Lung (tissue), 12 donors: Measurements from ENCODE around the gene SNRK. TPM values are rescaled to one million over a fixed set of nuclear protein-coding genes. Genes with fewer than 3 reads are reported as not detected.

Experiments
- ATAC-seq: fragments of 200-7000 bp; cut with Tn5 transposase; one replicate; pipeline ENCODE4 v1.9.1; 2020; ENCODE audit warnings: moderate number of reproducible peaks; ENCODE audit not compliant: insufficient read depth, low FRiP score
- DNase-seq, 3 donors: peaks; one replicate each; pipeline ENCODE4 v3.0.0-alpha.2; 2013 to 2017
- H3K27ac ChIP-seq, 2 donors: one replicate each; pipeline ENCODE4 v1.5.1; 2013; ENCODE audit warnings: mild to moderate bottlenecking in 2 of 2, moderate library complexity in 2 of 2, control low read depth in 1 of 2, inconsistent platforms in 1 of 2, low read depth in 1 of 2, low read length in 1 of 2
- H3K27me3 ChIP-seq, 3 donors: one replicate each; pipeline ENCODE4 v1.5.1; 2013; ENCODE audit warnings: low read length in 2 of 3; ENCODE audit not compliant: control insufficient read depth in 3 of 3, insufficient read depth in 3 of 3
- H3K36me3 ChIP-seq, 4 donors: one replicate each; pipeline ENCODE4 v1.5.1; 2013; ENCODE audit warnings: low read length in 4 of 4, mild to moderate bottlenecking in 1 of 4, moderate library complexity in 1 of 4; ENCODE audit not compliant: control insufficient read depth in 4 of 4, insufficient read depth in 4 of 4
- H3K4me1 ChIP-seq, 5 donors: one replicate each; pipeline ENCODE4 v1.5.1; 2013; ENCODE audit warnings: low read length in 5 of 5, mild to moderate bottlenecking in 2 of 5, moderate library complexity in 1 of 5; ENCODE audit not compliant: control insufficient read depth in 5 of 5, insufficient read depth in 5 of 5
- H3K4me3 ChIP-seq: one replicate; pipeline ENCODE4 v1.5.1; 2013; ENCODE audit warnings: mild to moderate bottlenecking, control low read depth, moderate library complexity
- H3K9ac ChIP-seq, 2 donors: one replicate each; pipeline ENCODE4 v1.5.1; 2013; ENCODE audit warnings: low read length in 2 of 2, control low read depth in 1 of 2; ENCODE audit not compliant: insufficient read depth in 1 of 2
- H3K9me3 ChIP-seq, 4 donors: one replicate each; pipeline ENCODE4 v1.5.1; 2013; ENCODE audit warnings: low read length in 3 of 4, mild to moderate bottlenecking in 1 of 4, moderate library complexity in 1 of 4; ENCODE audit not compliant: control insufficient read depth in 4 of 4, insufficient read depth in 3 of 4
- WGBS, 2 donors: extraction: QIAGEN DNeasy Blood & Tissue Kit; methylation state at CpG; one replicate each; pipeline ENCODE4 v1.1.7; 2013; 5-methylcytosine and 5-hydroxymethylcytosine counted together
- polyA plus RNA-seq, 2 donors: library from polyadenylated mRNA; stranded (reverse); fragments of 200-250 nt; gene quantifications; one replicate each; pipeline ENCODE4 v1.2.1, GENCODE V29; 2013
- total RNA-seq, 2 donors: library from RNA; depleted of rRNA in 1 of 2; stranded (reverse); fragments of >200 nt in 1 of 2; gene quantifications; one replicate each; pipeline ENCODE4 v1.2.1, GENCODE V29; 2014 to 2021
- TF ChIP-seq, protein P1 (sequence below): IDR thresholded peaks from 2 replicates; pipeline ENCODE4 v1.5.1; 2012; ENCODE audit warnings: mild to moderate bottlenecking; ENCODE audit errors: control extremely low read depth, extremely low read depth
- donor health status: control.
- donor health status: control.
- donor health status: Bipolar disorder and iron deficiency.
- donor health status: healthy.
- donor health status: DM: yes; HTN: yes; CAD: no.

Gene SNRK
- total and polyA plus RNA-seq, 4 donors: 19.2 to 139 (median 45.6) TPM

DNA sequence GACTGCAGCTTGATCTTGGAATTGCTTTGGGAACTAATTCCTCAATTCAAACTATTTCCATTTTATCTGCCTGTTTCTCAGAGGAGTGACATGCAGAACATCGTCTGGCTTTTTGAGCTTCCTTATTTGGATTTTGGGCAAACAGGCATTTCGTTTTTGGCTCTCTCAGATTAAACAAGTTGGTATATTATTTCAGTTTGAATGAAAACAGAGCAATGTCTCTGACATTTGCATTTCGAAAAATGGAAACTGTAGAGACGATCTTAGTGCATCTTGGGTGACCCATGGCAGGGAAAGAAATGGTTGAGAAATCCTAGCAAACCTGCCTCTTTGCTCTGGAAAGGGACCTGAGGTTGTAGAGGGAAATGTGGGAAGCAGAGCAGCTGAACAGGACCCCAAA, 33.0 kb upstream of the SNRK start:
- TF ChIP-seq, protein P1, sequence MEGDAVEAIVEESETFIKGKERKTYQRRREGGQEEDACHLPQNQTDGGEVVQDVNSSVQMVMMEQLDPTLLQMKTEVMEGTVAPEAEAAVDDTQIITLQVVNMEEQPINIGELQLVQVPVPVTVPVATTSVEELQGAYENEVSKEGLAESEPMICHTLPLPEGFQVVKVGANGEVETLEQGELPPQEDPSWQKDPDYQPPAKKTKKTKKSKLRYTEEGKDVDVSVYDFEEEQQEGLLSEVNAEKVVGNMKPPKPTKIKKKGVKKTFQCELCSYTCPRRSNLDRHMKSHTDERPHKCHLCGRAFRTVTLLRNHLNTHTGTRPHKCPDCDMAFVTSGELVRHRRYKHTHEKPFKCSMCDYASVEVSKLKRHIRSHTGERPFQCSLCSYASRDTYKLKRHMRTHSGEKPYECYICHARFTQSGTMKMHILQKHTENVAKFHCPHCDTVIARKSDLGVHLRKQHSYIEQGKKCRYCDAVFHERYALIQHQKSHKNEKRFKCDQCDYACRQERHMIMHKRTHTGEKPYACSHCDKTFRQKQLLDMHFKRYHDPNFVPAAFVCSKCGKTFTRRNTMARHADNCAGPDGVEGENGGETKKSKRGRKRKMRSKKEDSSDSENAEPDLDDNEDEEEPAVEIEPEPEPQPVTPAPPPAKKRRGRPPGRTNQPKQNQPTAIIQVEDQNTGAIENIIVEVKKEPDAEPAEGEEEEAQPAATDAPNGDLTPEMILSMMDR: no peak
- H3K9me3 ChIP-seq: no peaks in the 10 kb centered on the region
- 82 to 89% methylated on average over 4 of the region's 4 CpGs for WGBS, 2 donors
- H3K4me3 ChIP-seq: no peak overlapping the region
- H3K27me3 ChIP-seq: no peaks in the 10 kb centered on the region
- H3K36me3 ChIP-seq: no peaks in the 10 kb centered on the region
- ATAC-seq (no peak), DNase-seq (no peak)
- no peak overlapping the region for H3K9ac ChIP-seq
- H3K27ac ChIP-seq: no peak overlapping the region
- peaks cover 0 to 12% (median 0%) of the 10 kb centered on the region in 5 donors for H3K4me1 ChIP-seq

GRCh38 chr3:43254125-43254524, 32.2 kb upstream of the SNRK start:
- Histone ChIP-seq H3K27me3 (no peaks in the 10 kb centered on the region), H3K4me3 (no peak overlapping the region), H3K36me3 (no peaks in the 10 kb centered on the region), H3K27ac (no peak overlapping the region), H3K9me3 (no peaks in the 10 kb centered on the region), H3K4me1 (peaks cover 0 to 10% (median 0%) of the 10 kb centered on the region in 5 donors), H3K9ac (no peak overlapping the region)
- WGBS, 2 donors: 78 to 88% methylated on average over 1 of the region's 1 CpG
- TF ChIP-seq, protein P1: no peak
- no peak for DNase-seq
- no peak for ATAC-seq

DNA sequence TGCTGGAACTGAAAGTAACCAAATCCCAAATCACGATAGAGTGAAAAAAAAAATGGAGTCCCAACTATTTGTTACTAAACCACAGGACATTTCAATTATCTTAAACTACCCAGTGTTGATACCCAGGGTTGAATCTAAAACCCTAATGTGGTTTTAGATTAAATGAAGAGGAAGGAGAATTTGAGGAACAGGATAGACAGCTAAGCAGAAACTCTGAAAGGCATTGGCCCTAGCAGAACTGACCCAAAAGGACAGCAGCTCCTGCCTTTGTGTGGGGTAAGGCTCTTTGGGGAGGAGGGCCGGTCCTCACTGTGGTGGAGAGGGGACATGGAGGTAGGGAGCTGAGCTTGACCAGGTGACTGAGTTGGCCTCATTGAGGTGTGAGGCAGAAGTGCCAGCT, 30.7 kb upstream of the SNRK start:
- Histone ChIP-seq H3K27ac (no peak overlapping the region), H3K9ac (no peak overlapping the region), H3K9me3 (no peaks in the 10 kb centered on the region), H3K4me3 (no peak overlapping the region), H3K36me3 (no peaks in the 10 kb centered on the region), H3K27me3 (no peaks in the 10 kb centered on the region), H3K4me1 (peaks cover 0 to 12% (median 0%) of the 10 kb centered on the region in 5 donors)
- no peak for ATAC-seq
- 29 to 77% methylated on average over 2 of the region's 2 CpGs for WGBS, 2 donors
- no peak for DNase-seq
- TF ChIP-seq, protein P1: no peak
